Effector memory CD4-positive, alpha-beta T cell (primary cell): ENCODE results near the gene TSPAN9.

Experiments
- DNase-seq, 3 donors: peaks; one replicate each; pipeline ENCODE4 v3.0.0-alpha.2; 2020
- H3K27ac ChIP-seq: 2 replicates; pipeline ENCODE4 v1.7.0; 2013; ENCODE audit warnings: mild to moderate bottlenecking, low read length, moderate library complexity; ENCODE audit not compliant: insufficient read depth, poor library complexity, severe bottlenecking
- H3K27me3 ChIP-seq: replicated peaks from 2 replicates; pipeline ENCODE4 v1.7.0; 2013; ENCODE audit warnings: mild to moderate bottlenecking, low read length; ENCODE audit not compliant: insufficient read depth, control insufficient read depth, poor library complexity, severe bottlenecking
- H3K36me3 ChIP-seq: 2 replicates; pipeline ENCODE4 v1.7.0; 2013; ENCODE audit warnings: mild to moderate bottlenecking, low read length, moderate library complexity; ENCODE audit not compliant: control insufficient read depth, insufficient read depth
- H3K4me1 ChIP-seq: 2 replicates; pipeline ENCODE4 v1.7.0; 2013; ENCODE audit warnings: low read length, mild to moderate bottlenecking; ENCODE audit not compliant: control insufficient read depth, insufficient read depth, poor library complexity, severe bottlenecking
- H3K4me3 ChIP-seq: 2 replicates; pipeline ENCODE4 v1.7.0; 2013; ENCODE audit warnings: low read length, low read depth, mild to moderate bottlenecking; ENCODE audit not compliant: insufficient read depth, poor library complexity, severe bottlenecking
- H3K9me3 ChIP-seq: 2 replicates; pipeline ENCODE4 v1.7.0; 2013; ENCODE audit warnings: mild to moderate bottlenecking, low read length, moderate library complexity; ENCODE audit not compliant: control insufficient read depth

Gene TSPAN9

GRCh38 chr12:3269594-3269993, 192.4 kb downstream of the TSPAN9 start:
- Histone ChIP-seq H3K4me1 (no peaks in the 10 kb centered on the region), H3K27me3 (no peaks in the 10 kb centered on the region), H3K27ac (no peak overlapping the region), H3K36me3 (no peaks in the 10 kb centered on the region), H3K9me3 (no peaks in the 10 kb centered on the region), H3K4me3 (no peak overlapping the region)
- DNase-seq: no peak

DNA sequence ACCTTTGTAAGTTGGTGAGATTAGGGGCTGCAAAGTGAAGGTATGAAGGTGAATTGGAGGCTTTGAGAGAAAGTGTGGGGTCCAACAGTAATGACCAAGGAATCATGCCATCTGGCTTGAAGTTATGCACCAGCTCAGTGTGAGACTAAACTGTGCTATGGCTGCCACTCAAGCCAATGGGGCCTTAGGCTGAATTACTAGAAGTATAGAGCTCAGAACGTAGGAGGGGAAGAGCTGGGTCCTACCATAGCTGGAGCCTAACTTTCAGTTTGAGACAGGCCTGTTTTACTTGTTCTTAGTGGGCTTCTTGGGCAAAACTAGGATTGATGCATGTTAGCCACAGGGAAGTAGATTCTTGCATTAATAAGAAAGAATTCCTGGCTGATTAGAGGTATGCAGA, 194.0 kb downstream of the TSPAN9 start:
- no peaks in the 10 kb centered on the region for H3K27me3 ChIP-seq
- DNase-seq: no peak
- no peaks in the 10 kb centered on the region for H3K36me3 ChIP-seq
- no peaks in the 10 kb centered on the region for H3K4me1 ChIP-seq
- no peak overlapping the region for H3K27ac ChIP-seq
- no peaks in the 10 kb centered on the region for H3K9me3 ChIP-seq
- H3K4me3 ChIP-seq: no peak overlapping the region

DNA sequence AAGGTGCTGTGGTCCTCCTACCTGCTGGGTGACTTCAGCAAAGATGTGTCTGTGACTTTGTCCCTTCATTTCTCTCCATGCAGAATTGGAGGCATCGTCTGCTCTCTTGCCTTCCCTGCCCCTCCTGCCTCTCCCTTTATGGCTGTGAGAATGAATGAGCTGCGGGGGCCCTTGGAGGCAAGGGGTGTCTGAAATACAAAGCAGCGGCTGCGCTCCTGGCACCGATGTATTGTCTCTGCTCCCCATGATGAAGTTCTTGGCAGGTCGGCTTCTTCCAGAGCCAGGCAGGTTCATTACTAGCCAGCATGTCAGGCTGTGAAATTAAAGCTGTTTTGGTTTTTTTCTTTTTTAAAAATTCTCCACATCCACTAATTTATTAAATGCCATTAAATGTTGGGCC, 194.5 kb downstream of the TSPAN9 start:
- Histone ChIP-seq H3K4me1 (no peaks in the 10 kb centered on the region), H3K27me3 (no peaks in the 10 kb centered on the region), H3K36me3 (no peaks in the 10 kb centered on the region), H3K4me3 (no peak overlapping the region), H3K9me3 (no peaks in the 10 kb centered on the region), H3K27ac (no peak overlapping the region)
- no peak for DNase-seq

- Histone ChIP-seq H3K27ac (no peak overlapping the region), H3K4me3 (no peak overlapping the region), H3K27me3 (no peaks in the 10 kb centered on the region), H3K9me3 (no peaks in the 10 kb centered on the region), H3K4me1 (no peaks in the 10 kb centered on the region), H3K36me3 (no peaks in the 10 kb centered on the region)
- DNase-seq: no peak
Observed at GRCh38 chr12:3272958-3273357, 195.8 kb downstream of the TSPAN9 start.

- Histone ChIP-seq H3K4me1 (no peaks in the 10 kb centered on the region), H3K9me3 (no peaks in the 10 kb centered on the region), H3K27me3 (no peaks in the 10 kb centered on the region), H3K4me3 (no peak overlapping the region), H3K27ac (no peak overlapping the region), H3K36me3 (no peaks in the 10 kb centered on the region)
- DNase-seq: no peak
Observed at GRCh38 chr12:3273409-3273853, 196.3 kb downstream of the TSPAN9 start.

GRCh38 chr12:3274664-3275063, 197.5 kb downstream of the TSPAN9 start:
- no peaks in the 10 kb centered on the region for H3K36me3 ChIP-seq
- H3K4me3 ChIP-seq: no peak overlapping the region
- no peak overlapping the region for H3K27ac ChIP-seq
- H3K4me1 ChIP-seq: no peaks in the 10 kb centered on the region
- no peaks in the 10 kb centered on the region for H3K27me3 ChIP-seq
- H3K9me3 ChIP-seq: no peaks in the 10 kb centered on the region
- DNase-seq: no peak

DNA sequence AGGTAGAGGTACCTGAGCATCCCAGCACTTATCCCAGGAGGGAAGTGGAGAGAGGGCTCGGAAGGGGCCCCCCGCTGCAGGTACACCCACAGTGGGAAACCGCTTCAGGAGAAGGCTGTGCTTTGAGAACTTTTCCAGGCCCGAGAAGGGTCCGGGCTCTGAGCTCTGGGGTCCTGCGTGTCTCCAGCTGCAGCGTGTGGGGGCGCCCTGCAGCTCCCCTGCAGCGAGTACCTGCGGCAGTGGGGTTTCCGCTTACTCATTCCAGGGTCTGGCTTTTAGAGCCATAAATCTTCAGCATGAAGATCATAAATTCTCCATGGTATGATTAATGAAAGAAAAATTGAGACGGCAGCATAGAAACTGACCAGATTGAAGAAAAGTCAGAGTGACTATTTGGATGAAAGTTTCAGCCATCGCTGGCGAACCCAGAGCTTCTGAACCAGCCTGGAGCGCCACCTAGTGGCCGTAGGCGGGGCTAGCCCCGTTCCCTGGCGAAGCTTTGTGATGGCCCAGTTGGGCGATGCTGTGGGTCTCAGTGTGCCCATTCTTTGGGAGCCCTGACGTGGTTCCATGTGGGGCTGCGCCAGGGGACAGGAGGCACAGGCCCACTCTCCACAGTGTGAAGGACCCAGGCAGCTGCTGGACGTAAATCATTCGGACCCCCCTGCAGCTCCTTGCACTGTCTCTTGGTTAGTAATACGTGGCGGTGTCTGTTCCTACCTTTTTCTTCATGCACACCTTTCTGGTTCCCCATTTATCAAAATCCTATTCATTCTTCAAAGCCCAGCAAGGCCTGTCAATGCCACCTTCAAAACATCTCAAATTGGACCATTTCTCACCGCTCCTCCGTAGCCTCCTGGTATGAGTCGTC, 198.2 kb downstream of the TSPAN9 start:
- no peak overlapping the region for H3K4me3 ChIP-seq
- H3K4me1 ChIP-seq: no peaks in the 10 kb centered on the region
- H3K27ac ChIP-seq: no peak overlapping the region
- peak; percentile 13 to 49 (median 19) for DNase-seq
- no peaks in the 10 kb centered on the region for H3K9me3 ChIP-seq
- H3K36me3 ChIP-seq: no peaks in the 10 kb centered on the region
- H3K27me3 ChIP-seq: no peaks in the 10 kb centered on the region

DNA sequence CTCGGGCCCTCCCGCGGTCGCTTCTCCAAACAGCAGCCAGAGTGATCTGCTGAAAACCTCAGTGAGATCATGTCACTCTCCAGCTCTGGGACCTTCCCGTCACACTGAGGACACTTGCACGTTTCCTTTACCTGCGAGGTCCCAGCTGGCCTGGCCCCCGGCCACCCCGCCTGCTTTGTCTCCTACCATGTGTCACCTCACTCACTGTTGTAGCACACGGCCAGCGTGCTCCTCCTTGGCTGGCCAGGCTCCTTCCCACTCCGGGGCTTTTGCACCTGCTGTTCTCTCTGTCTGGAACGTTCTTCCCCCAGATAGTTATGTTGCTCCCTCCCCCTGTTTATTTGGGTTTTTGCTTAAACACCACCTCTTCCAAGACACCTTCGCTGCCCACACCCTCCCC, 199.0 kb downstream of the TSPAN9 start:
- DNase-seq: no peak
- H3K36me3 ChIP-seq: no peaks in the 10 kb centered on the region
- H3K4me1 ChIP-seq: no peaks in the 10 kb centered on the region
- H3K4me3 ChIP-seq: no peak overlapping the region
- no peak overlapping the region for H3K27ac ChIP-seq
- no peaks in the 10 kb centered on the region for H3K9me3 ChIP-seq
- H3K27me3 ChIP-seq: no peaks in the 10 kb centered on the region

GRCh38 chr12:3277306-3277943, 200.2 kb downstream of the TSPAN9 start:
- Histone ChIP-seq H3K36me3 (no peaks in the 10 kb centered on the region), H3K27ac (no peak overlapping the region), H3K4me3 (no peak overlapping the region), H3K9me3 (no peaks in the 10 kb centered on the region), H3K27me3 (no peaks in the 10 kb centered on the region), H3K4me1 (no peaks in the 10 kb centered on the region)
- DNase-seq: no peak

DNA sequence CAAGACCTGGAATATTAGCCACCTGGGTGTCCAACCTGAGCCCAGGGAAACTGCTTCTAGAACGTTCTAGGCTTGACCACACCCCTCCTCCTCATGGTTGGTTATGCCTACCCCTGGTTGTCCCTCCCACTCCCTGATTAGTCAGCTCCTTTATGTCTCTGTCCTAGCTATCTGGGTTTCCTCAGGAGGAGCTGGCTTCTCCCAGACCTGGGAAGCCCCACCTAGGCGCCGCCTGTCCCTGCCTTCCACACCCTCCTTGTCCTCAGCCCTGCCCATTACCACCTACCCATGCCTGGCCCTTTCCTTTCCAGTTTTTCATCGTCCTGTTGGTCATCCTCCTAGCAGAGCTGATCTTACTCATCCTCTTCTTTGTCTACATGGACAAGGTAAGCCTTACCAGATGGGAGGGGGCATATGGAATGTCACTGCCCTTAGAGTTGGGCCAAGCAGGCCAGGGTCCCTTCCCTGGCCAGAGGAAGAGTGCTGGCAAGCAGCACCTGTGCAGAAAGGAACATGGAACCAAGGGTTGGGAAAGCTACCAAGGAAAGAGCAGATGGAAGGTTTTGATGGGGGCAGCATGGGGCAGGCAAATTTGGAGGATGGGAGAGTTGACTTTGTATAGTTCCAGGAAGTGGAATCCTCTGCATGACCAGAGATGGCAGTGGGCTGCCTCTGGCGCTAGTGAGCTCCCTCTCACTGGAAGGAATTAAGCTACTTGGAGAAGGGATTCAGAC, 201.7 kb downstream of the TSPAN9 start:
- DNase-seq: no peak
- Histone ChIP-seq H3K4me3 (no peak overlapping the region), H3K27ac (no peak overlapping the region), H3K27me3 (no peaks in the 10 kb centered on the region), H3K36me3 (no peaks in the 10 kb centered on the region), H3K4me1 (no peaks in the 10 kb centered on the region), H3K9me3 (no peaks in the 10 kb centered on the region)
